Measurements from ENCODE around the gene COQ10A. TPM values are rescaled to one million over a fixed set of nuclear protein-coding genes. Genes with fewer than 3 reads are reported as not detected.
A peak's percentile ranks its signal among the peaks of the same experiment; 100 is the strongest.

The COQ10A gene
- total and polyA plus RNA-seq, 2 of the 13 experiments (the other 11 are each of a cell fraction or from before 2014, with no cell fraction given) = 21.0 to 37.3 TPM

DNA sequence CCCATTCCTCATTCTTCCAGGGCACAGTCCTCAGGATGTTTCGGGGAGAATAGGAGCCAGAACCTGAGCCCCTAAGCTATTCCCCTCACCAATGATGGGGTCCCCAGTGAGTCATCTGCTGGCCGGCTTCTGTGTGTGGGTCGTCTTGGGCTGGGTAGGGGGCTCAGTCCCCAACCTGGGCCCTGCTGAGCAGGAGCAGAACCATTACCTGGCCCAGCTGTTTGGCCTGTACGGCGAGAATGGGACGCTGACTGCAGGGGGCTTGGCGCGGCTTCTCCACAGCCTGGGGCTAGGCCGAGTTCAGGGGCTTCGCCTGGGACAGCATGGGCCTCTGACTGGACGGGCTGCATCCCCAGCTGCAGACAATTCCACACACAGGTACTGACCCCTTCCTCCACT is 35.6 kb upstream of the COQ10A start:
- peaks cover 0 to 8% of the 10 kb centered on the region in 2 experiments; a peak in 2 of 5 replicates for H3K36me3 ChIP-seq (replicated peaks in 1 of 2; ENCODE audit: control insufficient read depth in 1 of 2, insufficient read depth in 2 of 2, low read length in 2 of 2)
- ChIA-PET POLR2A (interaction anchor here (0.6 to 5.8 kb wide), 18 partner anchors 9 to 229 kb away, joined by 3 to 96 read pairs (median 5); partner anchors contain the start of genes ANKRD52, CNPY2, COQ10A and ESYT1), CTCF (ENCODE audit: low intra/inter-chr PET ratio, low total read pairs) (interaction anchor here (1.4 kb wide), 1 partner anchor 35 kb away, joined by 3 read pairs; the partner anchor contains the start of gene COQ10A)
- H2AFZ ChIP-seq (ENCODE audit: low read length) = peak overlapping the region; percentile 2
- H4K20me1 ChIP-seq (ENCODE audit: insufficient read depth, low read length) = no peaks in the 10 kb centered on the region
- ATAC-seq (peak; percentile 16), DNase-seq (ENCODE audit: low spot score) (no peak), FAIRE-seq (no peak)
- H3K4me2 ChIP-seq (ENCODE audit: low read depth, low read length) = peak overlapping the region; percentile 94
- in situ Hi-C loops (cut with HindIII; ENCODE audit: extremely low pct_ligation_motif_present, low pct_unique_long_range_greater_than_20kb) = no loop called here
- peak overlapping the region; percentile 99 for H3K27ac ChIP-seq (ENCODE audit: extremely low read length, insufficient read depth, low read length)
- H3K4me3 ChIP-seq (replicated peaks in 1 of 3; ENCODE audit: insufficient read depth in 1 of 3, low read depth in 2 of 3, low read length in 3 of 3) = peak overlapping the region; percentile 62 to 86 (median 78)
- intact Hi-C loops (cut with micrococcal nuclease; ENCODE audit: unreplicated experiment) = no loop called here
- no peaks in the 10 kb centered on the region for H3K9me3 ChIP-seq (ENCODE audit: low read length)
- H3K79me2 ChIP-seq (ENCODE audit: insufficient read depth, low read length) = peaks cover 24% of the 10 kb centered on the region
- BruUV-seq (replicated peaks) = TSS peak; percentile 76
- WGBS (ENCODE audit: low lambda C conversion rate) = 39% methylated on average over 2 of the region's 11 CpGs
- H3K27me3 ChIP-seq (ENCODE audit: control insufficient read depth in 1 of 2, insufficient read depth in 2 of 2, low read length in 2 of 2) = no peaks in the 10 kb centered on the region
- H3K4me1 ChIP-seq (ENCODE audit: insufficient read depth, low read length) = peaks cover 34% of the 10 kb centered on the region
- H3K9ac ChIP-seq (ENCODE audit: insufficient read depth, low read depth, low read length) = peak overlapping the region; percentile 87
- no peak for TF ChIP-seq ZNF256 (CRISPR knock-in tag; conservative IDR thresholded peaks at IDR 0.05)
- no peak for TF ChIP-seq KDM6A (CRISPR knock-in tag; IDR thresholded peaks at IDR 0.05; ENCODE audit: low read depth)
- 0 out of 2 replicates have a peak, but pooled peaks have one; percentile 57 for TF ChIP-seq ZMAT3 (CRISPR knock-in tag; conservative IDR thresholded peaks at IDR 0.05)
- no peak for TF ChIP-seq ZNF337 (CRISPR knock-in tag; IDR thresholded peaks at IDR 0.05; ENCODE audit: borderline replicate concordance, low read depth)
- no peak for TF ChIP-seq BRCA1 (CRISPR knock-in tag; IDR thresholded peaks at IDR 0.05)
- no peak for TF ChIP-seq ZNF747 (CRISPR knock-in tag; IDR thresholded peaks at IDR 0.05; ENCODE audit: borderline replicate concordance)
- TF ChIP-seq RFX1 (IDR thresholded peaks at IDR 0.05) = no peak
- no peak for TF ChIP-seq CBFB (CRISPR knock-in tag; IDR thresholded peaks at IDR 0.05)
- TF ChIP-seq, protein P1, sequence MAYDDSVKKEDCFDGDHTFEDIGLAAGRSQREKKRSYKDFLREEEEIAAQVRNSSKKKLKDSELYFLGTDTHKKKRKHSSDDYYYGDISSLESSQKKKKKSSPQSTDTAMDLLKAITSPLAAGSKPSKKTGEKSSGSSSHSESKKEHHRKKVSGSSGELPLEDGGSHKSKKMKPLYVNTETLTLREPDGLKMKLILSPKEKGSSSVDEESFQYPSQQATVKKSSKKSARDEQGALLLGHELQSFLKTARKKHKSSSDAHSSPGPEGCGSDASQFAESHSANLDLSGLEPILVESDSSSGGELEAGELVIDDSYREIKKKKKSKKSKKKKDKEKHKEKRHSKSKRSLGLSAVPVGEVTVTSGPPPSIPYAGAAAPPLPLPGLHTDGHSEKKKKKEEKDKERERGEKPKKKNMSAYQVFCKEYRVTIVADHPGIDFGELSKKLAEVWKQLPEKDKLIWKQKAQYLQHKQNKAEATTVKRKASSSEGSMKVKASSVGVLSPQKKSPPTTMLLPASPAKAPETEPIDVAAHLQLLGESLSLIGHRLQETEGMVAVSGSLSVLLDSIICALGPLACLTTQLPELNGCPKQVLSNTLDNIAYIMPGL (CRISPR knock-in tag; IDR thresholded peaks at IDR 0.05; ENCODE audit: borderline replicate concordance in 1 of 2, low read depth in 1 of 2) = no peak
- no peak for TF ChIP-seq ZNF225 (CRISPR knock-in tag; IDR thresholded peaks at IDR 0.05)
- TF ChIP-seq, protein P2, sequence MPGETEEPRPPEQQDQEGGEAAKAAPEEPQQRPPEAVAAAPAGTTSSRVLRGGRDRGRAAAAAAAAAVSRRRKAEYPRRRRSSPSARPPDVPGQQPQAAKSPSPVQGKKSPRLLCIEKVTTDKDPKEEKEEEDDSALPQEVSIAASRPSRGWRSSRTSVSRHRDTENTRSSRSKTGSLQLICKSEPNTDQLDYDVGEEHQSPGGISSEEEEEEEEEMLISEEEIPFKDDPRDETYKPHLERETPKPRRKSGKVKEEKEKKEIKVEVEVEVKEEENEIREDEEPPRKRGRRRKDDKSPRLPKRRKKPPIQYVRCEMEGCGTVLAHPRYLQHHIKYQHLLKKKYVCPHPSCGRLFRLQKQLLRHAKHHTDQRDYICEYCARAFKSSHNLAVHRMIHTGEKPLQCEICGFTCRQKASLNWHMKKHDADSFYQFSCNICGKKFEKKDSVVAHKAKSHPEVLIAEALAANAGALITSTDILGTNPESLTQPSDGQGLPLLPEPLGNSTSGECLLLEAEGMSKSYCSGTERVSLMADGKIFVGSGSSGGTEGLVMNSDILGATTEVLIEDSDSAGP (CRISPR knock-in tag; IDR thresholded peaks at IDR 0.05; ENCODE audit: borderline replicate concordance) = peak; percentile 42; the same call in 1 of the 2 replicates
- TF ChIP-seq ZNF446 (CRISPR knock-in tag; IDR thresholded peaks at IDR 0.05) = 0 out of 2 replicates have a peak, but pooled peaks have one; percentile 28
- no peak for TF ChIP-seq NR2F6 (IDR thresholded peaks at IDR 0.05)
- no peak for TF ChIP-seq NR2F6 (CRISPR knock-in tag; IDR thresholded peaks at IDR 0.05)
- TF ChIP-seq, protein P3, sequence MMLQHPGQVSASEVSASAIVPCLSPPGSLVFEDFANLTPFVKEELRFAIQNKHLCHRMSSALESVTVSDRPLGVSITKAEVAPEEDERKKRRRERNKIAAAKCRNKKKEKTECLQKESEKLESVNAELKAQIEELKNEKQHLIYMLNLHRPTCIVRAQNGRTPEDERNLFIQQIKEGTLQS (CRISPR knock-in tag; IDR thresholded peaks at IDR 0.05) = no peak
- TF ChIP-seq ZNF543 (CRISPR knock-in tag; IDR thresholded peaks at IDR 0.05) = no peak
- TF ChIP-seq, protein P4, sequence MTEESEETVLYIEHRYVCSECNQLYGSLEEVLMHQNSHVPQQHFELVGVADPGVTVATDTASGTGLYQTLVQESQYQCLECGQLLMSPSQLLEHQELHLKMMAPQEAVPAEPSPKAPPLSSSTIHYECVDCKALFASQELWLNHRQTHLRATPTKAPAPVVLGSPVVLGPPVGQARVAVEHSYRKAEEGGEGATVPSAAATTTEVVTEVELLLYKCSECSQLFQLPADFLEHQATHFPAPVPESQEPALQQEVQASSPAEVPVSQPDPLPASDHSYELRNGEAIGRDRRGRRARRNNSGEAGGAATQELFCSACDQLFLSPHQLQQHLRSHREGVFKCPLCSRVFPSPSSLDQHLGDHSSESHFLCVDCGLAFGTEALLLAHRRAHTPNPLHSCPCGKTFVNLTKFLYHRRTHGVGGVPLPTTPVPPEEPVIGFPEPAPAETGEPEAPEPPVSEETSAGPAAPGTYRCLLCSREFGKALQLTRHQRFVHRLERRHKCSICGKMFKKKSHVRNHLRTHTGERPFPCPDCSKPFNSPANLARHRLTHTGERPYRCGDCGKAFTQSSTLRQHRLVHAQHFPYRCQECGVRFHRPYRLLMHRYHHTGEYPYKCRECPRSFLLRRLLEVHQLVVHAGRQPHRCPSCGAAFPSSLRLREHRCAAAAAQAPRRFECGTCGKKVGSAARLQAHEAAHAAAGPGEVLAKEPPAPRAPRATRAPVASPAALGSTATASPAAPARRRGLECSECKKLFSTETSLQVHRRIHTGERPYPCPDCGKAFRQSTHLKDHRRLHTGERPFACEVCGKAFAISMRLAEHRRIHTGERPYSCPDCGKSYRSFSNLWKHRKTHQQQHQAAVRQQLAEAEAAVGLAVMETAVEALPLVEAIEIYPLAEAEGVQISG (CRISPR knock-in tag; IDR thresholded peaks at IDR 0.05) = peak; percentile 2; the same call in 1 of the 2 replicates
- no peak for TF ChIP-seq NCOA1 (CRISPR knock-in tag; IDR thresholded peaks at IDR 0.05)
- TF ChIP-seq RBFOX2 (IDR thresholded peaks at IDR 0.05; ENCODE audit: low read depth, low read length) = peak; percentile 54

Data from HepG2 (cell line).